Measurements from ENCODE around the gene TARDBP. TPM values are rescaled to one million over a fixed set of nuclear protein-coding genes. Genes with fewer than 3 reads are reported as not detected.
"Not testable (repeated sequence)": the region's sequence is repeated elsewhere in the genome, so short reads cannot be mapped to it uniquely, and the experiment has no call there.

The TARDBP gene
- total and polyA plus RNA-seq, 12 donors = 66.0 to 138 (median 102) TPM

DNA sequence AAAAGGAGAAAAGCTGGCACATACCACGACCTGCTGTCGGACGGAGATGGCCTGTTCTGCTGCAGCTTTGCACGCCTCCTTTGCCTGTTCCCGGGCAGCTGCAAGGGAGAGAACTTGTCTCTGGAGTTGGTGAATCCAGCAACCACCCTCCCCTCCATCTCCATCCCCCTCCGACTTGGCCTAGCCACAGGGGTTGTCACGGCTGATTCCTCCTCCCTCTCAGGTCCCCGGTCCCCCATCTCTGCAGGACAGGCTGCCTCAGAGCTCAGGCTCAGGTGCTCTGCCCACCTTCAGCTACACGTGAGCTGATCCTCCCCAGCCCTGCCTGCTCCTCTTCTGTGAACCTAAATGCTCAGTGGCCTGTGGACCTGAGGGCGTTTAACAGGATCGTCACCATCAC is 58.4 kb downstream of the TARDBP start:
- Histone ChIP-seq H3K4me3 (no peak overlapping the region), H3K9me3 (no peaks in the 10 kb centered on the region), H3K36me3 (peaks cover 0 to 100% (median 95%) of the 10 kb centered on the region in 9 donors), H3K27ac (no peak overlapping the region), H3K4me1 (no peaks in the 10 kb centered on the region), H3K27me3 (no peaks in the 10 kb centered on the region)
- DNase-seq = no peak
- TF ChIP-seq, protein P1, sequence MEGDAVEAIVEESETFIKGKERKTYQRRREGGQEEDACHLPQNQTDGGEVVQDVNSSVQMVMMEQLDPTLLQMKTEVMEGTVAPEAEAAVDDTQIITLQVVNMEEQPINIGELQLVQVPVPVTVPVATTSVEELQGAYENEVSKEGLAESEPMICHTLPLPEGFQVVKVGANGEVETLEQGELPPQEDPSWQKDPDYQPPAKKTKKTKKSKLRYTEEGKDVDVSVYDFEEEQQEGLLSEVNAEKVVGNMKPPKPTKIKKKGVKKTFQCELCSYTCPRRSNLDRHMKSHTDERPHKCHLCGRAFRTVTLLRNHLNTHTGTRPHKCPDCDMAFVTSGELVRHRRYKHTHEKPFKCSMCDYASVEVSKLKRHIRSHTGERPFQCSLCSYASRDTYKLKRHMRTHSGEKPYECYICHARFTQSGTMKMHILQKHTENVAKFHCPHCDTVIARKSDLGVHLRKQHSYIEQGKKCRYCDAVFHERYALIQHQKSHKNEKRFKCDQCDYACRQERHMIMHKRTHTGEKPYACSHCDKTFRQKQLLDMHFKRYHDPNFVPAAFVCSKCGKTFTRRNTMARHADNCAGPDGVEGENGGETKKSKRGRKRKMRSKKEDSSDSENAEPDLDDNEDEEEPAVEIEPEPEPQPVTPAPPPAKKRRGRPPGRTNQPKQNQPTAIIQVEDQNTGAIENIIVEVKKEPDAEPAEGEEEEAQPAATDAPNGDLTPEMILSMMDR (IDR thresholded peaks at IDR 0.05) = no peak
- intact Hi-C loops (cut with DNase I) = no loop called here
- 89 to 93% methylated on average over 11 of the region's 11 CpGs for WGBS, 2 donors
- ATAC-seq = no peak

DNA sequence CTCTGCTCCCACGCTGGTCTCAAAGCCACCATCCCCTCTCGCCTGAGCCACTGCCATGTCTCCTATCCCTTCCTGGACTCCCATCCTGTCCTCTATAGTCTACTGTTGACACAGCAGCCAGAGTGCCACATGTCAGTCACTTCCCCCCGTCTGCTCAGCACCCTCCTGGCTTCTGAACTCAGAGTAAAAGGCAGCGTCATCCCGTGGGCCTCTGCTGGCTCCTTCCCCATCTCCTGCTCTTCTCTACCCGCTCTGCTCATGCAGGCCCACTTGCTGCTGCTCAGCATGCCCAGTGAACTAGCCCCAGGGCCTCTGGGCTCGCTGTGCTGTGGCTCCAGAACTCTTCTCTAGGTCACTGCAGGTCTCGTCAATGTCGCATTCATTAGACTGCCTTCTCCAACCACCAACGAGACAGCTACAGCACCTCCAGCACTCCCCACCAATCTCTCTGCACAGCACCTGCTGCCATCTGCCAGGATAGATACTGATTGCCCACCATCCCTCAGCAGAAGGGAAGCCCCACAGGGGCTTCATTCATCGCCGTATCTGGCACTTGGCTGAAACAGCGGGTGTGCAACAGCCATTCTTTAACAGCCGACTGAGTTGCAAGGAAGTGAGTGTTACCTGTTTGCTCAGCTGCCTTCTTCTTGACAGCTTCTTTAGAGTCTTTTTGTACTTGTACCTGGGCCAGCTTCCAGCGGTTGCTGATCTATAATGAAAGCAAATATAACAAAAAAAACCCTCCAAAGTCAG is 59.2 kb downstream of the TARDBP start:
- WGBS, 2 donors = 83 to 85% methylated on average over 15 of the region's 15 CpGs
- intact Hi-C loops (cut with DNase I) = no loop called here
- DNase-seq (no peak), ATAC-seq (no peak)
- no peak overlapping the region for H3K27ac ChIP-seq
- peaks cover 1 to 100% (median 95%) of the 10 kb centered on the region in 9 donors for H3K36me3 ChIP-seq
- H3K9me3 ChIP-seq = no peaks in the 10 kb centered on the region
- no peak overlapping the region for H3K4me3 ChIP-seq
- no peaks in the 10 kb centered on the region for H3K27me3 ChIP-seq
- TF ChIP-seq, protein P1 (IDR thresholded peaks at IDR 0.05) = no peak
- no peaks in the 10 kb centered on the region for H3K4me1 ChIP-seq

DNA sequence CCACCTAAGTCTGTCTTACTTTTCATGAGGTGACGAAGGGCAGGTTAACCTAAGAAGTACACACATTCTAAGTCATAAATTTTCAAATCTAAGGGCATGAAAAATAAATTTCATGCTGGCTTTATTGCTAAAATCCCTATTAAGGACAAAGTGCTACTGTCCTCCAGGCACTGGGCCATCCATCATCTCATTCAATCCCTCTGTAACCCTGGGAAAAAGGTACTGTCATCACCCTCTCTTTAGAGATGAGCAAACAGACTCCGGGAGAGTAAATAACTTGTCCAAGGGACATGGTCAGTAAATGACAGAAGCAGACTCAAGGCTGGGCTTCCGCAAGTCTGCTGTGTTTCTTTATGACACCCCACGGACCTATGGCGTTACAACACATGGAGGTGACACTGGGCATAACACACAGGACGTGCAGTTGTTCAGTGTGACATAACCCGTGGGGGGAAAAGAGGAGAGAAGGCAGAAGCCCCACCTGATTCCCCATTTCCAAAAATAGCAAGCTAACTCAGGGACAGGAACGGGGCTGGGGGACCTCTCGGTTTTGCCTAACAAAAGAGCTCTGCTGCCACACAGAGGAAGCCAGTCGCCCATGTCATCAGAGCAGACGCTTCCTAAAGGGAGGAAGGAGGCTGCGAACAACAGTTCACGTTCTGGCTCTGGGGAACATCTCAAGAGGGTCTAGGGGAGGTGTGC is 59.9 kb downstream of the TARDBP start:
- DNase-seq = no peak
- intact Hi-C loops (cut with DNase I) = no loop called here
- Histone ChIP-seq H3K9me3 (no peaks in the 10 kb centered on the region), H3K4me3 (no peak overlapping the region), H3K27ac (no peak overlapping the region), H3K36me3 (peaks cover 5 to 100% (median 97%) of the 10 kb centered on the region in 9 donors), H3K27me3 (no peaks in the 10 kb centered on the region), H3K4me1 (no peaks in the 10 kb centered on the region)
- TF ChIP-seq, protein P1 (IDR thresholded peaks at IDR 0.05) = no peak
- 69 to 79% methylated on average over 13 of the region's 13 CpGs for WGBS, 2 donors
- ATAC-seq = no peak

DNA sequence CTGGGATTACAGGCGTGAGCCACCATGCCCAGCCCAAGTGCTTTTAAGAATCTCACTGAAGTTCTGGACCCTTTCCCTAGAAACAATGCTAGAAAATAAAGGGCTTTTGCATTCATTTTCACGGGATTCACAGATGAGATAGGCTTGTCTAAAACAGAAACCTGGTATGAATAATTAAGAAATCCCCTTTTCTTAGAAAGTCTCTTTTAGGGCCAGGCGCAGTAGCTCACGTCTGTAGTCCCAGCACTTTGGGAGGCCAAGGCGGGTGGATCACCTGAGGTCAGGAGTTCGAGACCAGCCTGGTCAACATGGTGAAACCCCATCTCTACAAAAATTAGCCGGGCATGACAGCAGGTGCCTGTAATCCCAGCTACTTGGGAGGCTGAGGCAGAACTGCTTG is 60.9 kb downstream of the TARDBP start:
- H3K4me3 ChIP-seq; H3K27ac ChIP-seq; H3K27me3 ChIP-seq; intact Hi-C loops (cut with DNase I); H3K9me3 ChIP-seq; DNase-seq; H3K4me1 ChIP-seq; ATAC-seq: not testable (repeated sequence)
- 94 to 95% methylated on average over 7 of the region's 7 CpGs for WGBS, 2 donors
- peaks cover 0 to 100% (median 94%) of the 10 kb centered on the region in 9 donors for H3K36me3 ChIP-seq

Other genes starting within 250 kb of the TARDBP start
- 10 to 100 TPM; 54.4 to 79.8 (median 66.1) TPM for gene CASZ1, start 216.0 kb upstream of the TARDBP start, total RNA-seq
- 10 to 100 TPM; 19.5 to 44.9 TPM for gene CASZ1, start 216.0 kb upstream of the TARDBP start, polyA plus RNA-seq
- not detected for gene MASP2, start 34.6 kb downstream of the TARDBP start, total RNA-seq
- under 1 TPM in 1 of 2 donors, not detected in 1; 0.01 TPM for gene MASP2, start 34.6 kb downstream of the TARDBP start, polyA plus RNA-seq
- 10 to 100 TPM; 35.4 to 80.6 (median 49.8) TPM for gene SRM, start 47.4 kb downstream of the TARDBP start, total RNA-seq
- gene SRM, start 47.4 kb downstream of the TARDBP start, polyA plus RNA-seq = 100 to 1,000 TPM in 1 of 2 donors, 10 to 100 TPM in 1; 88.4 to 158 TPM
- 10 to 100 TPM; 18.4 to 26.5 (median 21.4) TPM for gene EXOSC10, start 87.2 kb downstream of the TARDBP start, total RNA-seq
- gene EXOSC10, start 87.2 kb downstream of the TARDBP start, polyA plus RNA-seq = 10 to 100 TPM; 20.3 to 34.7 TPM
- gene ANGPTL7, start 176.7 kb downstream of the TARDBP start, total RNA-seq = 1 to 10 TPM in 3 of 10 donors, under 1 TPM in 5, not detected in 2; 0.17 to 2.3 (median 0.89) TPM
- gene ANGPTL7, start 176.7 kb downstream of the TARDBP start, polyA plus RNA-seq = under 1 TPM; 0.15 to 0.28 TPM
- 10 to 100 TPM; 28.3 to 42.7 (median 36.5) TPM for gene MTOR, start 249.9 kb downstream of the TARDBP start, total RNA-seq
- 10 to 100 TPM; 18.7 to 23.2 TPM for gene MTOR, start 249.9 kb downstream of the TARDBP start, polyA plus RNA-seq